Cardiac muscle cell (in vitro differentiated cells and primary cell): ENCODE results near the gene ZFC3H1. TPM values are rescaled to one million over a fixed set of nuclear protein-coding genes. Genes with fewer than 3 reads are reported as not detected.

Experiments
- DNase-seq, 2 donors: peaks; one replicate each; pipeline versions ENCODE4 v3.0.0 to v3.0.0-alpha.2; 2010 to 2017; ENCODE audit warnings: low read depth in 1 of 2, low spot score in 1 of 2
- H3K27ac ChIP-seq: fragments of 200-600 bp; sonication (generic); 2 replicates; pipeline ENCODE4 v1.5.1; 2016
- H3K27me3 ChIP-seq: fragments of 200-600 bp; sonication (generic); 2 replicates; pipeline ENCODE4 v1.6.0; 2016; ENCODE audit warnings: control low read depth
- H3K36me3 ChIP-seq: fragments of 200-600 bp; sonication (generic); 2 replicates; pipeline ENCODE4 v1.5.1; 2016; ENCODE audit warnings: control low read depth
- H3K4me1 ChIP-seq: fragments of 200-600 bp; sonication (generic); 2 replicates; pipeline ENCODE4 v1.8.1; 2017; ENCODE audit warnings: low read depth, mild to moderate bottlenecking, mixed run types
- H3K4me3 ChIP-seq: fragments of 200-600 bp; sonication (generic); 2 replicates; pipeline ENCODE4 v1.5.1; 2016; ENCODE audit warnings: mild to moderate bottlenecking
- H3K9me3 ChIP-seq: fragments of 200-600 bp; sonication (generic); 2 replicates; pipeline ENCODE4 v1.5.1; 2017; ENCODE audit warnings: low read depth, mild to moderate bottlenecking, control low read depth
- polyA plus RNA-seq: library from polyadenylated mRNA; unstranded; fragments of >200 nt; fragmentation: Nextera tagmentation; extraction: Ambion mirVana; gene quantifications from 2 replicates; pipeline ENCODE4 v1.2.1, GENCODE V29; 2016
- total RNA-seq: library from RNA; depleted of rRNA; stranded (reverse); fragments of >200 nt; gene quantifications from 2 replicates; pipeline ENCODE4 v1.2.3, GENCODE V29; 2016
- TF ChIP-seq, protein P1 (sequence below): IDR thresholded peaks from 2 replicates; pipeline ENCODE4 v1.5.1; 2012; ENCODE audit warnings: low read depth, mild to moderate bottlenecking, low read length

Gene ZFC3H1
- total and polyA plus RNA-seq, 2 experiments from 2014 or later: 24.9 to 25.8 TPM

- Histone ChIP-seq H3K27me3 (no peaks in the 10 kb centered on the region), H3K9me3 (no peaks in the 10 kb centered on the region), H3K4me1 (peaks cover 28% of the 10 kb centered on the region)
These were observed 7.7 kb upstream of the ZFC3H1 start for GRCh38 chr12:71671311-71671710.

DNA sequence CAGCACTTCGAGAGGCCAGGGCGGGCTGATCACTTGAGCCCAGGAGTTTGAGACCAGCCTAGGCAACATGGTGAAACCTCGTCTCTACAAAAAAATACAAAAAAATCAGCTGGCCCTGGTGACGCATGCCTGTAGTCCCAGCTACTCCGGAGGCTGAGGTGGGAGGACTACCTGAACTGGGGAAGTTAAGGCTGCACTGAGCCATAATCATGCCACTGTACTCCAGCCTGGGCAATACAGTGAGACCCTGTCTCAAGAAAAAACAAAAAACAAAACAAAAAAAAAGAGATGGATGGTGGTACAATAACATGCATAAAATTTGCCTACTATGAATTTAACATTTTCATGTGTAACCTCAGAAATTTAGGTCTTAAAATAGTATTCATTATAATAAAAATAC is 2.6 kb upstream of the ZFC3H1 start:
- Histone ChIP-seq H3K36me3 (no peaks in the 10 kb centered on the region), H3K27me3 (no peaks in the 10 kb centered on the region), H3K4me1 (peaks cover 9% of the 10 kb centered on the region), H3K9me3 (no peaks in the 10 kb centered on the region), H3K4me3 (no peak overlapping the region), H3K27ac (no peak overlapping the region)
- no peak for DNase-seq
- TF ChIP-seq, protein P1, sequence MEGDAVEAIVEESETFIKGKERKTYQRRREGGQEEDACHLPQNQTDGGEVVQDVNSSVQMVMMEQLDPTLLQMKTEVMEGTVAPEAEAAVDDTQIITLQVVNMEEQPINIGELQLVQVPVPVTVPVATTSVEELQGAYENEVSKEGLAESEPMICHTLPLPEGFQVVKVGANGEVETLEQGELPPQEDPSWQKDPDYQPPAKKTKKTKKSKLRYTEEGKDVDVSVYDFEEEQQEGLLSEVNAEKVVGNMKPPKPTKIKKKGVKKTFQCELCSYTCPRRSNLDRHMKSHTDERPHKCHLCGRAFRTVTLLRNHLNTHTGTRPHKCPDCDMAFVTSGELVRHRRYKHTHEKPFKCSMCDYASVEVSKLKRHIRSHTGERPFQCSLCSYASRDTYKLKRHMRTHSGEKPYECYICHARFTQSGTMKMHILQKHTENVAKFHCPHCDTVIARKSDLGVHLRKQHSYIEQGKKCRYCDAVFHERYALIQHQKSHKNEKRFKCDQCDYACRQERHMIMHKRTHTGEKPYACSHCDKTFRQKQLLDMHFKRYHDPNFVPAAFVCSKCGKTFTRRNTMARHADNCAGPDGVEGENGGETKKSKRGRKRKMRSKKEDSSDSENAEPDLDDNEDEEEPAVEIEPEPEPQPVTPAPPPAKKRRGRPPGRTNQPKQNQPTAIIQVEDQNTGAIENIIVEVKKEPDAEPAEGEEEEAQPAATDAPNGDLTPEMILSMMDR: no peak

More at GRCh38 chr12:71671311-71671710, 7.7 kb upstream of the ZFC3H1 start:
- no peak for DNase-seq
- TF ChIP-seq, protein P1: no peak
- H3K4me3 ChIP-seq: no peak overlapping the region
- H3K36me3 ChIP-seq: no peaks in the 10 kb centered on the region
- H3K27ac ChIP-seq: peak overlapping the region; percentile 60

DNA sequence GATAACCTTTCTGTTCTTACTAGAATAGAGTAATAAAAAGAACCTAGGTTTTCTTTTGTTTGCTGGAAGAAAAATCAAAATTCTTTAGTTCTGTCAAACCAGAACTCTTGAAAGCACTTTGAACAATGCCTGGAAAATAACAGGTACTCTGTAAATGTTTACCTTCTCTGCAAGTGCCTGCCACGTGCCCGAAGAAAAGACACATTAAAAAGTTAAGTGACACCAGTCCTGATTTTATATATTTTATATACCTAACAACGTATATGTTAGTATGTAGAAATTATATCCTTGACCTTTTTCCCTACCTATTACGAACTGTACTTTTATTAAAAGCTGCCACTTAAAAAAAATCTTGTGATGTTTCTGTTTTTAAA is 1.4 kb upstream of the ZFC3H1 start:
- TF ChIP-seq, protein P1: no peak
- H3K27ac ChIP-seq: peak overlapping the region; percentile 98
- H3K36me3 ChIP-seq: peaks cover 2% of the 10 kb centered on the region
- H3K27me3 ChIP-seq: no peaks in the 10 kb centered on the region
- no peaks in the 10 kb centered on the region for H3K9me3 ChIP-seq
- DNase-seq: no peak
- peaks cover 10% of the 10 kb centered on the region for H3K4me1 ChIP-seq
- H3K4me3 ChIP-seq: peak overlapping the region; percentile 78

GRCh38 chr12:71664411-71665089 is 902 bp upstream of the ZFC3H1 start:
- peak in 1 of 2 donors; percentile 21 for DNase-seq
- peaks cover 7% of the 10 kb centered on the region for H3K36me3 ChIP-seq
- H3K4me3 ChIP-seq: peak overlapping the region; percentile 78
- H3K9me3 ChIP-seq: no peaks in the 10 kb centered on the region
- peaks cover 10% of the 10 kb centered on the region for H3K4me1 ChIP-seq
- TF ChIP-seq, protein P1: no peak
- peak overlapping the region; percentile 98 for H3K27ac ChIP-seq
- no peaks in the 10 kb centered on the region for H3K27me3 ChIP-seq

GRCh38 chr12:71662849-71663560 is 643 bp downstream of the ZFC3H1 start:
- H3K27ac ChIP-seq: peak overlapping the region; percentile 98

More at GRCh38 chr12:71662849-71663560, 643 bp downstream of the ZFC3H1 start:
- peaks cover 19% of the 10 kb centered on the region for H3K36me3 ChIP-seq
- H3K9me3 ChIP-seq: no peaks in the 10 kb centered on the region
- peak; percentile 55 to 80 for DNase-seq
- H3K4me1 ChIP-seq: peaks cover 10% of the 10 kb centered on the region
- H3K27me3 ChIP-seq: no peaks in the 10 kb centered on the region
- peak overlapping the region; percentile 78 for H3K4me3 ChIP-seq
- TF ChIP-seq, protein P1: no peak
